ENCODE results near the gene UNC50.

The UNC50 gene

DNA sequence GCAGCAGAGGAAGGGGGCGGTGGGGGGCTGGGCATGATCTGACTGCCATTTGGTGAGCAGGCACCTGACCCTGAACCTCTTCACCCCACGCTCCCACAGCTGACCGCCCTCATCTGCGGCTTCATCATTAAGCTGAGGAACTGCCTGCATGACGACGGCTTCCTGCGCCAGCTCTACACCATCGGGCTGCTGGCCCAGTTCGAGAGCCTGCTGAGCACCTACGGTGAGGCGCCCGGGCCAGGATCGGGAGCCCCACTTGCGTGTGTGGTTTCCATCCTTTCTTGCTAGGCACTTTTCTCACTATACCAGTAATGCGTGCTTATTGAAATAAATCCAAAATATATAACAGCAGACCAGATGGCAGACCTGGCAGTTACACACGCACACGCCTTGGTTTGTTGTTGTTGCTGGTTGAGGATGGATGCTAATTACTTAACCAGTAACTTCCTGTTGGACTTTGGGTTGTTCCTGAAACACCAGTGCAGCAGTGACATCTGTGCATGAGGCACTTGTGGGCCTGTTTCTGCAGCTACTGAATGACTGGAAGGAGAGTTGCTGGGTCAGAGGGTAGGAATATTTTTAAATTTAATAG lies 43.8 kb upstream of the UNC50 start:
- Histone ChIP-seq H3K36me3 (peaks cover 47 to 89% (median 75%) of the 10 kb centered on the region in 11 experiments), H3K4me1 (peaks cover 11 to 35% (median 30%) of the 10 kb centered on the region in 10 experiments), H3K4me3 (no peak overlapping the region), H3K9me3 (replicated peaks in 1 of 11) (no peaks in the 10 kb centered on the region), H3K27ac (no peak overlapping the region), H3K9ac (no peak overlapping the region), H4K20me1 (peaks cover 0 to 23% (median 0%) of the 10 kb centered on the region in 11 experiments; a peak in 5 of 22 replicates), H3K27me3 (no peaks in the 10 kb centered on the region), H3K4me2 (peak overlapping the region in 4 of 11 experiments; percentile 11 to 36 (median 24); a peak in 7 of 22 replicates)
- TF ChIP-seq Cebpa-rat (IDR thresholded peaks at IDR 0.05): no peak

DNA sequence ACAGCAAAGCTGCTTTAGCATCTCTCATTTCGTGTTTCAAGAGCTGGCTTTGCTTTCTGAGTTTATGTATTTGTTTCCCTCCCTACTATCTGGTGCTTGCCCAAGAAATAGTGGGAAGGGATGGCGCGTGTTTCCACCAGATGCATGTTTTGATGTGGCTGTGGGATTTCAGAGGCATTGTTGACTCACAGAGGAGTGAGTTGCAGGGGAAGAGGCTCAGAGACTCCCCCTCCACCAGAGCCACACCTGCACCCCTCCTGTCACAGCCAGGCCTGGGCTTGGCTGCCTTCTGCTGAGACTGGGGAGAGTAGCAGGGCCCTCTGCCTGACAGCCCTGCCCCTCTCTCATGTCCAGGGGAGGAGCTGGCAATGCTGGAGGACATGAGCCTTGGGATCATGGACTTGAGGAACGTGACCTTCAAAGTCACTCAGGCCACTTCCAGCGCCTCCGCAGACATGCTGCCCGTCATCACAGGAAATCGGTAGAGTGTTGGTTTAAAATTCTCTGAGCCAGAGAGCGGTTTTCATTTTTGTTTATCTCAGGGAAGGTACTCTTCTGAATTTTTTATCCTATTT lies 43.0 kb upstream of the UNC50 start:
- no peak for TF ChIP-seq Cebpa-rat (IDR thresholded peaks at IDR 0.05)
- Histone ChIP-seq H3K4me1 (peaks cover 11 to 28% (median 25%) of the 10 kb centered on the region in 10 experiments), H3K4me2 (peak overlapping the region in 2 of 11 experiments; percentile 11 to 20; a peak in 2 of 22 replicates), H3K9me3 (replicated peaks in 1 of 11) (no peaks in the 10 kb centered on the region), H3K9ac (no peak overlapping the region), H4K20me1 (peaks cover 0 to 30% (median 0%) of the 10 kb centered on the region in 11 experiments; a peak in 6 of 22 replicates), H3K27me3 (no peaks in the 10 kb centered on the region), H3K27ac (0 out of 22 replicates have a peak overlapping the region, but pooled peaks of 1 of the 11 experiments have one; percentile 2), H3K4me3 (no peak overlapping the region), H3K36me3 (peaks cover 50 to 89% (median 78%) of the 10 kb centered on the region in 11 experiments)

DNA sequence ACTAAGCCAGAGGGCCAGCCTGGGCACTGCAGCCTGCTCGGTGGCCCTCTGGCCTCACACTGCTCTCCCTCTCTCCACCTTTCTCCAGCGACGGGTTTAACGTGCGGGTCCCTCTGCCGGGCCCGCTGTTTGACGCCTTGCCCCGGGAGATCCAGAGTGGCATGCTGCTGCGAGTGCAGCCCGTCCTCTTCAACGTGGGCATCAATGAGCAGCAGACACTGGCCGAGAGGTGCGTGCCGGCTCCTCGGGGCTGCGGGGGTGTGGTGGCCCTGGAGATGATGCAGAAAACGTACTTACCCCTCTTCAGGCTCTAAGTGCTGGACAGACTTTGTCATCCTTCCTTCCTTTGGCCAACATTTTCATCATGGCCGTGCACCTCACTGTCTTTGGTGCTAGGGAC lies 42.4 kb upstream of the UNC50 start:
- Histone ChIP-seq H3K4me3 (no peak overlapping the region), H3K27ac (0 out of 22 replicates have a peak overlapping the region, but pooled peaks of 1 of the 11 experiments have one; percentile 2), H3K9me3 (replicated peaks in 1 of 11) (no peaks in the 10 kb centered on the region), H4K20me1 (peaks cover 0 to 36% (median 0%) of the 10 kb centered on the region in 11 experiments; a peak in 7 of 22 replicates), H3K9ac (no peak overlapping the region), H3K4me1 (peaks cover 11 to 28% (median 25%) of the 10 kb centered on the region in 10 experiments), H3K36me3 (peaks cover 50 to 89% (median 79%) of the 10 kb centered on the region in 11 experiments), H3K27me3 (no peaks in the 10 kb centered on the region), H3K4me2 (no peak overlapping the region)
- no peak for TF ChIP-seq Cebpa-rat (IDR thresholded peaks at IDR 0.05)

DNA sequence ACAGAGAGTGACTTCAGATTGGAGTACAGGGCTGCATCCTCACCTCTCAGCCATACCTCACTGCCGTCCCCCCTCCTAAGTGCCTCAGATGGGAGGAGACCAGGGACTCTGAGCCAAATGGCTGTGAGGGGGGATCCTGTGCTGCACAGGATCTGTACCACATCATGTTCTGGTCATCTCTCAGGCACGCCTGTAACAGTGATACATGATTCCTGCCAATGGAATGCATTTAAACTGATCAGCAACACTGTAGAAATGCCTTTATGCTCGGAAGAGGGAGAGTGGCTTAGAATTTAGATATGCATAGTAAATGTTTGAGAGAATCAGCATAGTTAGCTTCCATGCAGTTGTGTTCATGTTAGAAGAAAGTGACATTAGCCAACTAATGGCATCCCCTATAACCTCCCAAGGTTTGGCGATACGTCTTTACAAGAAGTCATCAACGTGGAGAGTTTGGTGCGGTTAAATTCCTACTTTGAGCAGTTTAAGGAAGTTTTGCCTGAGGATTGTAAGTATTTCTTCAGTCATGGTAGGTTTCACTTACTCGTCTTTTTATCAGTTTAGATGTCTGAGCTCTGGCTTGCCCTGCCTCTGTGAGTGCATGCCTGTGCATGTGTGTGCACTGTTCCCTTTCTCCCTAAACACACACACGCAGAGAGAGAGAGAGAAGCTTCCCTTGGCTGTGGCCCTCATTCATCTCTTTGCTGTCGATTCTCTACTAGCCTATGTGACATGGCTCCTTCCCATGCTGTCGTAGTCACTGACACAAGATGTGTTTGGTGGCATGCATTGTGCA lies 40.0 kb upstream of the UNC50 start:
- Histone ChIP-seq H3K9me3 (replicated peaks in 1 of 11) (no peaks in the 10 kb centered on the region), H3K4me3 (no peak overlapping the region), H3K4me1 (peaks cover 0 to 16% (median 12%) of the 10 kb centered on the region in 10 experiments; a peak in 12 of 20 replicates), H3K27me3 (no peaks in the 10 kb centered on the region), H4K20me1 (peaks cover 0 to 47% (median 0%) of the 10 kb centered on the region in 11 experiments; a peak in 8 of 22 replicates), H3K4me2 (no peak overlapping the region), H3K27ac (no peak overlapping the region), H3K36me3 (peaks cover 60 to 100% (median 96%) of the 10 kb centered on the region in 11 experiments), H3K9ac (no peak overlapping the region)
- TF ChIP-seq Cebpa-rat (IDR thresholded peaks at IDR 0.05): no peak

DNA sequence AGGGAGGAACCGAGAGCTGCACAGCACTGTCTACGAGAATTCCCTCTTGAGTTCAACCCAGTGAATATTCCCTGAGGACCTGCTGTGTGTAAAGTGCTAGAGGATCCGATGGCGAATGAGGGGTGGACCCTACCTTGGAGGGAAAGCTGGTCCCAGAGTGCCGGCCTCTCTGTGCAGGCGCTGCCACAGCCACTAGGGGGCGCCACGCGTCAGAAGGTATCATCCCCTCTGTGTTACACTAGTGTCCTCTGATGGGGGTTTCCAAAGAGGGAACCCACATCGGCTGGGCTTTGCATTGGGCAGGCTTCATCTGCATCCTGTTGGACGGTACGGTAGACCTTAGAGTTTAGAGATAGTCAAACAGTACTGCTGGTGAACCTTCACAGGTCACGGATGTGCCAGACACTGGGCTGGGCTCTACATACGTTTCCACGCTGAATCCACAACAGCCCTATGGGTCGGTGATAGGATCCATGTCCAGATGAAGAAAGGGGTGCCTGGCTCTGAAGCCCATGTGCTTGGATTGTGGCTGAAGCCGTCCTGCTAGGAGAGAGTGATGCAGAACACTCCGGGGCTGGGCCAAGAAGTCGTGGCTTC lies 39.1 kb upstream of the UNC50 start:
- no peak overlapping the region for H3K9ac ChIP-seq
- no peak for TF ChIP-seq Cebpa-rat (IDR thresholded peaks at IDR 0.05)
- peaks cover 0 to 47% (median 0%) of the 10 kb centered on the region in 11 experiments; a peak in 8 of 22 replicates for H4K20me1 ChIP-seq
- H3K27me3 ChIP-seq: no peaks in the 10 kb centered on the region
- H3K36me3 ChIP-seq: peaks cover 54 to 100% (median 95%) of the 10 kb centered on the region in 11 experiments
- peaks cover 0 to 12% (median 10%) of the 10 kb centered on the region in 10 experiments; a peak in 12 of 20 replicates for H3K4me1 ChIP-seq
- H3K9me3 ChIP-seq (replicated peaks in 1 of 11): no peaks in the 10 kb centered on the region
- no peak overlapping the region for H3K4me2 ChIP-seq
- H3K4me3 ChIP-seq: no peak overlapping the region
- no peak overlapping the region for H3K27ac ChIP-seq

DNA sequence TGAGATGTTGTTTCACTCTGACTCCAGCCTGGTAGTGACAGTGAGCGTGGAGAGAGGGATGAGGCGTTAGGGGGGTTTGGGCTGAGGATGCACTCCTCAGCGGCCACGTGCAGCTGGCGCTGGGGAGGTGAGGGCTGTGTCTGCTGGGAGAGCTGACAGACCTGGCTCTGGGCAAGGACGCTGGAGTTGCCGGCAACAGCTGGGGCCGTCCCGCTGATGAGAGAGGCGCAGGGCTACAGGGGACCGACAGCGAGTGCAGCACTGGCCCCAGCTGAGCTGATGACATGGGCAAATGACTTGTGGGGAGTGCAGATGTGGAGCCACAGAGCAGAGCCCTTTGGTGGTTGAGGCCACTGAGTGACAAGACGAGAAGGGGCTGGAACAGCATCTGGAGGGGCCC lies 38.5 kb upstream of the UNC50 start:
- no peaks in the 10 kb centered on the region for H3K9me3 ChIP-seq (replicated peaks in 1 of 11)
- TF ChIP-seq Cebpa-rat (IDR thresholded peaks at IDR 0.05): no peak
- H3K9ac ChIP-seq: no peak overlapping the region
- H3K27ac ChIP-seq: no peak overlapping the region
- H3K36me3 ChIP-seq: peaks cover 47 to 100% (median 94%) of the 10 kb centered on the region in 11 experiments
- H3K4me1 ChIP-seq: peaks cover 0 to 6% (median 4%) of the 10 kb centered on the region in 10 experiments; a peak in 11 of 20 replicates
- peaks cover 0 to 47% (median 0%) of the 10 kb centered on the region in 11 experiments; a peak in 8 of 22 replicates for H4K20me1 ChIP-seq
- no peak overlapping the region for H3K4me3 ChIP-seq
- H3K4me2 ChIP-seq: no peak overlapping the region
- H3K27me3 ChIP-seq: no peaks in the 10 kb centered on the region

DNA sequence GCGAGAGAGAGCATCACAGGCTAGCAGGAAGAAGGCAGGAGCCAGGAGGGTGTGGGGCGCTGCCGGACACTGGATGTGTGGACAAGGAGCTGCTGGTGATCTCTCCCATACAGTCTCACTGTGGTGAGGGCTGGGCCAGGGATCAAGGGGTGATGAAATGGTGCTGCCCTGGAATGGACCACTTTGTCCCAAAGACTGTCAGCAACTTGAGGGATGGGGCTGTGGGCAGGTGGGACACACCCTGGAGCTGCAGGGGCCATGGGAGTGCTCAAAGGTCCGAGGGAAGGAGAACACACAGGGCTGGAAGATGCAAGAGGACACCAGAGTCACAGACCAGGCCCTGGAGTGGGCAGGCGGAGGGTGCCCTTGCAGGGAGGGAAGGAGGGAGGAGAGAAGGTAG lies 38.0 kb upstream of the UNC50 start:
- TF ChIP-seq Cebpa-rat (IDR thresholded peaks at IDR 0.05): no peak
- H3K4me3 ChIP-seq: no peak overlapping the region
- H3K27ac ChIP-seq: no peak overlapping the region
- H3K4me2 ChIP-seq: no peak overlapping the region
- H3K4me1 ChIP-seq: peaks cover 0 to 2% (median under 1%) of the 10 kb centered on the region in 10 experiments; a peak in 4 of 20 replicates
- peaks cover 0 to 47% (median 0%) of the 10 kb centered on the region in 11 experiments; a peak in 8 of 22 replicates for H4K20me1 ChIP-seq
- no peaks in the 10 kb centered on the region for H3K9me3 ChIP-seq (replicated peaks in 1 of 11)
- H3K27me3 ChIP-seq: no peaks in the 10 kb centered on the region
- no peak overlapping the region for H3K9ac ChIP-seq
- peaks cover 43 to 100% (median 93%) of the 10 kb centered on the region in 11 experiments for H3K36me3 ChIP-seq

DNA sequence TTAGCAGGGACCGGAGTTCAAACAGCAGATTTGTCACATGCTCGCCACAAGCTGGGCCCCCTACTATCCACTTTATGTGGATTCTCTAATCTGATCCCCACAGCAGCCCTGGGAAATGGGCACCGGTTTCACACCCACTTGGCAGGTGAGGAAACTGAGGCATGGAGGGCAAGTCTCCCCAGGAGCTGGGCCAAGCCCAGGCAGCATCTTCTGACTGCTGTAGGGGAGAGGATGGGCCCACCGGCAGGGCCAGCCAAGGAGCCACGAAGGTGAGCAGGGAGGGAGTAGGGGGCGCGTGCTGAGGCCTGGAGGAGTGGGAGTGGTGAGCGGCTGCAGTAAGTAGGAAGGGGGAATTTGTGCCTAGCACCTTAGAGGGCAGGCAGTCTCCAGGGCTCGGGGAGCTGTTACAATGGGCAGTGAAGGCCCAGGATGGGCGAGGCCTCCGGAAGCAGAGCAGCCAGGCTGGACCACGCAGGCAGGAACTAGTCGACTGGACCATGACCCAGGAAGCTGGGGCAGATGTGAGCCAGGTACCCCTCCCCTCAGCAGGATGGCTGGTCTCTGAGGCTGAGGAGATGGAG lies 37.2 kb upstream of the UNC50 start:
- Histone ChIP-seq H3K36me3 (peaks cover 34 to 100% (median 89%) of the 10 kb centered on the region in 11 experiments), H3K9ac (no peak overlapping the region), H3K27me3 (no peaks in the 10 kb centered on the region), H3K4me3 (no peak overlapping the region), H3K4me2 (no peak overlapping the region), H4K20me1 (peaks cover 0 to 47% (median 0%) of the 10 kb centered on the region in 11 experiments; a peak in 8 of 22 replicates), H3K9me3 (replicated peaks in 1 of 11) (no peaks in the 10 kb centered on the region), H3K27ac (no peak overlapping the region), H3K4me1 (no peaks in the 10 kb centered on the region)
- no peak for TF ChIP-seq Cebpa-rat (IDR thresholded peaks at IDR 0.05)

Measured in BLaER1 treated with 17β-estradiol and CSF1 and Interleukin-3, amounts not matched to agents 10 nM and 100 nM (cell line).